ENCODE results near the gene CELF2. TPM values are rescaled to one million over a fixed set of nuclear protein-coding genes. Genes with fewer than 3 reads are reported as not detected.
A peak's percentile ranks its signal among the peaks of the same experiment; 100 is the strongest.

CELF2 gene
- total RNA-seq, 1 donor from 2014 or later = 77.6 TPM

DNA sequence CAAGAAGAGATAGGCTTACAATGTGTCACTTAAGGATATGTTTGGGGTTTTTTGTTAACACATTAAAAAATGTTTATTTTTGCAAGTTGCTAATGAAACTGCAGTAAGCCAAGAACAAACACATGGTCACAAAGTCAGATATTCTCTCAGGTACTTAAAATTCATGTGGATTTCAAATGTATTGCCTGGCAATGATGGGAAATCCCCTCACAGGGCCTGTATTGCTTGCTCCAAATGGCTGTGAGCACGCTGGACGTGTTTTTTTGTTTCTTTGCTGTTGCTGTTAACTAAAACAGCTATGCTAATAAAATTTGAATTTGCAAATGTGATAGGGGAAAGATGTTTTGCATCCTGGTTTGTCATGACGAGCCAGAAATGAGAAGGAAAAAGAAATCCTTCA is 3.8 kb upstream of the CELF2 start:
- peaks cover 2% of the 10 kb centered on the region for H3K36me3 Mint-ChIP-seq (ENCODE audit: low read depth)
- peaks cover 75% of the 10 kb centered on the region for H3K4me1 Mint-ChIP-seq
- TF ChIP-seq, protein P1, sequence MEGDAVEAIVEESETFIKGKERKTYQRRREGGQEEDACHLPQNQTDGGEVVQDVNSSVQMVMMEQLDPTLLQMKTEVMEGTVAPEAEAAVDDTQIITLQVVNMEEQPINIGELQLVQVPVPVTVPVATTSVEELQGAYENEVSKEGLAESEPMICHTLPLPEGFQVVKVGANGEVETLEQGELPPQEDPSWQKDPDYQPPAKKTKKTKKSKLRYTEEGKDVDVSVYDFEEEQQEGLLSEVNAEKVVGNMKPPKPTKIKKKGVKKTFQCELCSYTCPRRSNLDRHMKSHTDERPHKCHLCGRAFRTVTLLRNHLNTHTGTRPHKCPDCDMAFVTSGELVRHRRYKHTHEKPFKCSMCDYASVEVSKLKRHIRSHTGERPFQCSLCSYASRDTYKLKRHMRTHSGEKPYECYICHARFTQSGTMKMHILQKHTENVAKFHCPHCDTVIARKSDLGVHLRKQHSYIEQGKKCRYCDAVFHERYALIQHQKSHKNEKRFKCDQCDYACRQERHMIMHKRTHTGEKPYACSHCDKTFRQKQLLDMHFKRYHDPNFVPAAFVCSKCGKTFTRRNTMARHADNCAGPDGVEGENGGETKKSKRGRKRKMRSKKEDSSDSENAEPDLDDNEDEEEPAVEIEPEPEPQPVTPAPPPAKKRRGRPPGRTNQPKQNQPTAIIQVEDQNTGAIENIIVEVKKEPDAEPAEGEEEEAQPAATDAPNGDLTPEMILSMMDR (conservative IDR thresholded peaks at IDR 0.05) = no peak
- H3K27me3 Mint-ChIP-seq (ENCODE audit: low read depth) = peaks cover 12% of the 10 kb centered on the region
- DNase-seq (ENCODE audit: low read depth, low spot score) = no peak
- H3K27ac Mint-ChIP-seq (ENCODE audit: unreplicated experiment) = peak overlapping the region; percentile 90
- peak overlapping the region; percentile 64 for H3K4me3 Mint-ChIP-seq
- no peaks in the 10 kb centered on the region for H3K9me3 Mint-ChIP-seq

DNA sequence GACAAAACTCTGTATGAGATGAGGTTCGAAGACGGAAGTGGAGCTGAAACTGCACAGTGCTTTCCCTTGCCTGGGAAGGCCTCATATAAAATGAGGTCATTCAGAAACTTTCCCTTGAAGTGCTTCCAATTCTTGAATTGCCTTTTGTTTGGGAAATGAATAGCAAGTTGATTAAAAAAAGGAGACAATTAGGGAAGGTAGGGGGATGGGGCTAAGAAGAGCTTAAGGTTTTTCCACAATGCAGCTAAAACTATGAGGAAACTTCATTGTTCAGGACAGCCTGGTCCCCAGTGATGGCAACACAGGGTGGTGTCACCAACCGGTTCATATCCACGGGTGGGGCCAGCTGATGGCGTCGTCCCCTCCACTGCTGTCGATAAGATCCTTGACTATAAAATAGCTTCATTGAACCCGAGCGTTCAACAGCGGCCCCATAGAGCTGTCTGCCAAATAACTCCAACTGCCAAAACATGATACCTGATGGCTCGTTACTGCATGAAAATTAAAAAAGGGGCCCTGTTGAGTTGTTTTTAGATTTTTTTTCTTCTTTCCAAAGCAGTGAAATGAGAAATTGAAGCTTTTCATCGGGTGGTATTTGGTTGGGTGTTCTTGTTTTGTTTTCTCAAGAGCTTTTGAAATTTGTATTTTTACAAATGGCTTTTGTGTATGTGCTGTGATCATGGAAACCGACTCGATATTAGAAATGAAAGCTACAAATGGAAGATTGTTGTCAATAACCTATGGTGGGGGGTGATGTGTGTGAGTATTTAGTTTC is 2.8 kb upstream of the CELF2 start:
- H3K4me3 Mint-ChIP-seq = peak overlapping the region; percentile 64
- no peaks in the 10 kb centered on the region for H3K9me3 Mint-ChIP-seq
- no peak for DNase-seq (ENCODE audit: low read depth, low spot score)
- H3K27me3 Mint-ChIP-seq (ENCODE audit: low read depth) = peaks cover 22% of the 10 kb centered on the region
- peaks cover 77% of the 10 kb centered on the region for H3K4me1 Mint-ChIP-seq
- H3K27ac Mint-ChIP-seq (ENCODE audit: unreplicated experiment) = peak overlapping the region; percentile 94
- H3K36me3 Mint-ChIP-seq (ENCODE audit: low read depth) = no peaks in the 10 kb centered on the region
- TF ChIP-seq, protein P1 (conservative IDR thresholded peaks at IDR 0.05) = no peak

DNA sequence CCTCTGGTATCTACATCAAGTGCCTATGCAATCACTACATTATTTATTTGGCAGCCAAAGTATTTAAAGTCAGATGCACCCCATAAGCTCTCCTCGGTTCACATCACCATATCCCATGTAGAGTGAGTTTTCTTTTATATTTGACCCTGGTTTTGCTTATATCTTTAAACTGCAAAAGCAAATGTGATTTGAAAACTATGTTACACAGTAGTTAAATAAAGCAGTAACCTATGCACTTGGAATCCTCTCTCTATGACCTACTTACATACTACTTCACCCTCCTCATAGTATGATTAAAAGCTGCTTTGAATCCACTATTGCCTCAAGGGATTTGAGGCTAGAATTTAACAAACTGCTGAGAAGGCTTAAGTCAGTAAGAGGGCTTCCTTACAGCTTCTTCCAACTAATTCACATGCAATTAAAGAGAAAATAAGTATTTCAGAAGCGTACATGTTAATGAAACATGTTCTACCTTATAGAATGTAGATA is 2.2 kb upstream of the CELF2 start:
- Mint-ChIP-seq H3K4me3 (peak overlapping the region; percentile 64), H3K9me3 (no peaks in the 10 kb centered on the region), H3K27ac (ENCODE audit: unreplicated experiment) (peak overlapping the region; percentile 94), H3K4me1 (peaks cover 83% of the 10 kb centered on the region), H3K27me3 (ENCODE audit: low read depth) (peaks cover 25% of the 10 kb centered on the region), H3K36me3 (ENCODE audit: low read depth) (no peaks in the 10 kb centered on the region)
- TF ChIP-seq, protein P1 (conservative IDR thresholded peaks at IDR 0.05) = no peak
- no peak for DNase-seq (ENCODE audit: low read depth, low spot score)

DNA sequence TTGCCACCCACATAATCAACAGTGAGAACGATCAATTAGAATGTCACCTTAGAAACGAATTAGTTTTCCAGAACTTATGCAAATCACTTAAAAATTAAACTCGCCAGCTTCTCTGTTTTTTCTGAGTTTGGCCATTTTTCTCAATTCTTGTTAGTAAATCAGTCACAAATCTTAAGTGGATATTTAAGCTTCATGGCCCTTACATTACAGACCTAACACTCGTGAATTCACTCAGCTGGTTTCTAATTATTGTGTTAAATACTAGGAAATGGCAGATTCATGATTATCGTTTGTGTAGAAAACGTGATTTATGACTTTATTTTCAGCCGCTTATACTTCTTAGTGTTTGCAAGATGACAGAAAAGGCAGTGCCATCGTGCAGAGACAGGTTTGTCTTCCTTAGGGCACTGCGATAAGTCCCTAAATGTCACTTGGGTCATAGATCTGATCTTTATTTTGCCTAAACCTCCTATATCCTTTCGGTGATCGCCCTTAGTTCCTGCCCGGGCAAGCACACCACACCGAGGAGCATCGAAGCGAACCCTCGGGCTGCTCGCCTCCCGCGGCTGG is 587 bp upstream of the CELF2 start:
- TF ChIP-seq, protein P1 (conservative IDR thresholded peaks at IDR 0.05) = no peak
- Mint-ChIP-seq H3K27me3 (ENCODE audit: low read depth) (peaks cover 26% of the 10 kb centered on the region), H3K36me3 (ENCODE audit: low read depth) (no peaks in the 10 kb centered on the region), H3K4me3 (peak overlapping the region; percentile 88), H3K9me3 (no peaks in the 10 kb centered on the region), H3K4me1 (peaks cover 79% of the 10 kb centered on the region), H3K27ac (ENCODE audit: unreplicated experiment) (peak overlapping the region; percentile 89)
- DNase-seq (ENCODE audit: low read depth, low spot score) = no peak

DNA sequence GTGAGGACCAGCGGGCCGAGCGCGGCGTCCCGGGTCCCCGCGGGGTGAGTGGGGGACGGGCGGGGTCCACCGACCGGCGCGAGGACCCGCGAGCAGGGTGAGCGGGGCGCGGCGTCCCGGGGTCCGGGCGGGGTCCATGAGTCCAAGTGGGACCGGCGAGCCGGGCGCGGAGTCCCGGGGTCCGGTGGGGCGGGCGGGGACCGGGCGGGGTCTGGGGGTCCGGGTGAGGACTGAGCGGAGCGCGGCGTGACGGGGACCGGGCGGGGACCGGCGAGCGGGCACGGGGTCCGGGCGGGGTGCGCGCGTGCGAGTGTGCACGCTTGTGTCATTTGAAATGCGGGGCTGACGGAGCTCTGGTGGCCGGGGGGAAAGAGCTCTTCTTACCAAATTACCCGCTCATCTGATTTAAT is 765 bp downstream of the CELF2 start:
- Mint-ChIP-seq H3K27ac (ENCODE audit: unreplicated experiment) (peak overlapping the region; percentile 94), H3K27me3 (ENCODE audit: low read depth) (peaks cover 22% of the 10 kb centered on the region), H3K36me3 (ENCODE audit: low read depth) (no peaks in the 10 kb centered on the region), H3K9me3 (no peaks in the 10 kb centered on the region), H3K4me3 (peak overlapping the region; percentile 88), H3K4me1 (peaks cover 79% of the 10 kb centered on the region)
- TF ChIP-seq, protein P1 (conservative IDR thresholded peaks at IDR 0.05) = no peak
- no peak for DNase-seq (ENCODE audit: low read depth, low spot score)
